OCI-M2 (cell line): ENCODE results near the gene RNF207.

Source experiments
- DNase-seq: peaks from one replicate; lab custom pipeline; 2025; ENCODE audit not compliant: unreplicated experiment; lab: John Stamatoyannopoulos, UW

RNF207 gene

DNA sequence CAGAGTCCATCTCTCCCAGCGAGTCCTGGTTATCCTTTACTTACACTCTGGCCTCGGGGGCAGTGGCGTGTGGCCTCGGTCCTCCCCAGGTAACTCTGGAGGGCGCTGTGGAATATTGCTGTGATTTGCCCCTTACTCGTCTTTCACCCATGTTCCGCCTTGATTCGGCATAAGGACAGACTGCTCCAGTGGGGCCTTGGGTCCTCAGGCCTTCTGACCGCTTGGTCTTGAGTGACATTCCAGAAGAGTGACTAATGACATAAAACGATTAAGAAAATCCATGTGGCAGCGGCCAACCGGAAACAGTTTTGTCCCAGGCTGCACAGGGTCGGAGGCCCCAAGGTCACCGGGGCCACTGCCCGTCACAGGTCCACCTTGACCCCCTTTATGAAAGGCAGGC lies 18.8 kb downstream of the RNF207 start:
- DNase-seq, result no peak

DNA sequence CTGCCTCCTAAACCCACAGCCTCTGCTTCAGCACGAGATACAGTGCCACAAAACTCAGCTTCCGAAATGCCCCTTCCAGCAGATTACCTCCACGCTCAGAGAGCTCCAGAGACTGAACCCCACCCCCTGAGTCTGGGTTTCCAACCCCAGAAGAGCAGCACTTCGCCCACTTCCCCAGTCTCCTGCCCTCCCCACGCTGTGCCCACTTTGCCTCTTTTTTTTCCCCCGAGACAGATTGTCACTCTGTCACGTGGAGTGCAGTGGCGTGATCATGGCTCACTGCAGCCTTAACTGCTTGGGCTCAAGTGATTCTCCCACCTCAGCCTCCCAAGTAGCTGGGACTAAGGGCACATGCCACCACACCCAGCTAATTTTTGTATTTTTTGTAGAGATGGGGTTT lies 19.7 kb downstream of the RNF207 start:
- DNase-seq, result no peak

GRCh38 chr1:6233376-6233775 lies 27.5 kb downstream of the RNF207 start:
- no peak for DNase-seq

- no peak for DNase-seq
These were observed 28.8 kb downstream of the RNF207 start for GRCh38 chr1:6234502-6235295.

GRCh38 chr1:6235296-6235677 lies 29.4 kb downstream of the RNF207 start:
- DNase-seq, result no peak

DNA sequence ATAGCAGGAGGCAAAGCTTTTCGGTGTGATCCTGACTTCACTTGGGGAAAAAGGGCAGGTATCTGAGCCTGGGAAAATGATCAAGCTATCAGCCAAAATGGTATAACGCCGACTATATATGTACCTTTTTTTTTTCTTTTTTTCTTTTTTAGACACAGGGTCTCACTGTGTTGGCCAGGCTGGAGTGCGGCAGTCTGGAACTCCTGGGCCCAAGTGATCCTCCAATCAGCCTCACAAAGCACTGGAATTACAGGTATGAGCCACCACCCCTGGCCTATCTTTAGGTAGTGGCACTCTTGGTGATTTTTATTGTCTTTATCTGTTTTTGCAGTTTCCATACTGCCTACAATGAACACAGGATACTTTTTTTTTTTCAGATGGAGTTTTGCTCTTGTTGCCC lies 31.2 kb downstream of the RNF207 start:
- no peak for DNase-seq

DNA sequence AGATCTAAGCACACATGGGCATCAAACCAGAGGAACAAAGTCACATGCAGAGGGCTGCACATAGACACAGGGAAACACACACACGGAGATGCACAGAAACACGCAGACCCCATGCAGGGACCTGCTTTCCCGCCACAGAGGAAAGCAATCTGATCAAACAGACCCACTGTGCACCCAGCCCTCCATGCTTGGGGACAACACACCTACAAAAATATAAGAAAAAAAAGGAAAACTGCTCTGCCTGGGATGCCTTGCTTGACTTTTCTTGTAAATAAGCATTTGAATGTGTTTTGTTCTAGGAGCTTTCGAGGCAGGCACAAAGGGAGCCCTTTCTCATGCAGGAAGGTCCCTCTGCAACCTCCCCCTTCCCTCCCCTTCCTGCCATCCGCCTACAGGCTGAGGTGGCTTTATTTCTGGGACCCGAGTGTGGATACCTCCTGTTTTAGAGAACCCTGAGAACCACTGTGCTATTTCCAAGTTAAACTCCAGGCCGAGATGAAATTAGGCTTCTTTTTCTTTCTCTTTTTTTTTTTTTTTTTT lies 33.4 kb downstream of the RNF207 start:
- DNase-seq, result no peak

DNA sequence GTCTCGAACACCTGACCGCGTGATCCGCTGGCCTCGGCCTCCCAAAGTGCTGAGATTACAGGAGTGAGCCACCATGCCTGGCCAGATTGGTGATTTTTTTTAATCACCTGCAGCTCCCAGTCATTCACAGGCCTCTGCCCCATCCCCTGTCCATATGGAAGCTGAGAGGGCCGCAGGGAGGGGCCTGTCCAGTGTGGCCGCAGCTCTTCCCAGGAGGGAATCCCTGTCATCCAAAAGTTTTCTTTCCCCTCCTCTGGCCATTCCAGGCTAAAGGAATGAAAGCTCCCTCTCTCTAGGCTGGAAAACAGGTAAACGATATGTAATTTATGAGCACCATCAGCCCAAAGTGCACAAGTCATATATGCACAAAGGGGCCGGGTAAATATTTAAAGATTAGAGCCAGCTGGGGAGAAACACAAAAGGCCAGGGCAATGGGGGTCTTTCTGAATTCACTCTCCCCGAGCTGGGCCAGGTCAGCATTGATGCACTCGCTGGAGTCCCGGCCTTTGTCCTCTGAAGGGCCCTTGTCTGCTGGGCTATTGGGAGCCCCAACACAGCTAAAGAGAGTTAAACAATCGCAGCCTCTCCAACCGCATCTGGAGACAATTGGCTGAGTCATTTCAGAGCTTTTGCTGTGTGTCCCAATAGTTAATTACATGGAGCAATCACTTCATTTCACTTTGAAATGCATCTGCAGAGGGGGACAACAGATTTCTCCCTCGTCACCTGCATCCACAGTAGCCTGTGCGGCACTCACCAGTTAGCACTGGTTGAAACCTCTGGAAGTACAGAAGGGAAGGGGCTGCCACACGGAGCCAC lies 34.2 kb downstream of the RNF207 start:
- no peak for DNase-seq

GRCh38 chr1:6241107-6241886 lies 35.4 kb downstream of the RNF207 start:
- no peak for DNase-seq

DNA sequence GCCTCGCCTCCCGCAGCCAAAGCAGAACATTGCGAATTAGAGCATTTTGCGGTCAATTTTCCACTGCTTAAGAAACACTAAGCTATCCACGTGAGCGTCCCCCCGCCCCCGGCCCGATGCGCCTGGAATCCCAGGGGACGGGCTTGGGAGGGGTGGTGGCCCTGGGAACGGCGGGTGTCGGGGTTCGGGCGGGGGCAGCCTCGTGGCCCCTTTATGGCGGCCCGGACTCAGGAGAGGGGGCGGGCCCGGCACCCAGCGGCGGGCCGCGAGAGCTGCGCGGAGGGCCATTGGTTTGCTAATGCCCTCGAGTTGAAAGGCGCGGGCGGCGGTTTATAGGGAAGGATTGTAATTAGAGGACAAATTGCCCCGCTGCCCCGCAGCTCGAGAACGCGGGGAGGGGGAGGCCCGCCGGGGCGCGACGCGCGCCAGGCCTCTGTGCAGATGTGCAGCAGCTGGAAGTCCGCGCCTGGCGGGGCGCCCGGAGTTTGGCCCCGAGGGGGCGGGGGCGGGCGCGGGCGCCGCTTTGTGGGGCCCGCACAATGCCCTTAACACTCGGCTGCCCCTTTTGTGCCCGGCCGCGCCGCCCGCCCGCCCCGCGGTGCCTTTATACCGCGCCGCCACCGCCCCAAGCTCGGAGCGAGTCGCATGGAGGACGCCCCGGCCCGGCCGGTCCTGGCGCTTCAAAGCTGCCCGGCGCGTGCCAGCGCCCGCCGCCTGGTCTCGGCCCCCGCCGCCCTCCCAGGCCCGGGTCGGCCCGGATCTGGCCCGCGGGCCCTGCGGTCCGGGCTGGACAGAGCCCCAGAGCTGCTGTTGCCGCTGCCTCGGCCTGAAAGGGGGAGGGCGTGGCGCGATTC lies 36.2 kb downstream of the RNF207 start:
- DNase-seq, result no peak

- DNase-seq, result no peak
These were observed 37.3 kb downstream of the RNF207 start for GRCh38 chr1:6243053-6243834.

- no peak for DNase-seq
These were observed 38.1 kb downstream of the RNF207 start, which contains the start of gene HES3 for GRCh38 chr1:6243993-6244392. HES3 (plus strand) TSS chr1:6244179; CDS start chr1:6244366, 187 bp downstream.

DNA sequence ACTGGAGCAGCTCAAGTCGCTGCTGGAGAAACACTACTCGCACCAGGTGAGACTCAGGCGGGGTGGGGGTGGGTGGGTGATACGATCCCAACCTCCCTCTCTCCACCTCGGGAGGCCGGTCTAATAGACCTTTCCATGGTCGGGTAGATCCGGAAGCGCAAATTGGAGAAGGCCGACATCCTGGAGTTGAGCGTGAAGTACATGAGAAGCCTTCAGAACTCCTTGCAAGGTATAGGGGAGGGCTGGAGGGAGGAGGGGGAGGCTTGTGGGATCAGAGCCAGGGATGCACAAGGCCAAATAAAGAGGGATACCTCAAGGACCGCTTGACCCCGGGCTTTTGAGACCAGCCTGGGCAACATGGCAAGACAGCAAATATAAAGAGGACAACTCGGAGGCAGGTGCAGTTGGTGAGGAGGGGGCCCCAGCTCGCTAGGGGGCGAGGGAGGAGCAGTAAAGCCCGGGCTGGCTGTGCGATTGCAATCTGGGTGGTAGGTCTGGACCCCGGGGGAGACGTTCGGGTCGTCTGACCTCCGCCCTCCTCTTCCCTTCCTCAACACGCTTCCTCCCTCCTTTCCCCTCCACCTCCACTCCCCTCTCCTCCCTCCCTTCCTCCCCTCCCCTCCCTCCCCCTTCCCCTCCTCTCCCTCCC lies 38.6 kb downstream of the RNF207 start:
- no peak for DNase-seq

DNA sequence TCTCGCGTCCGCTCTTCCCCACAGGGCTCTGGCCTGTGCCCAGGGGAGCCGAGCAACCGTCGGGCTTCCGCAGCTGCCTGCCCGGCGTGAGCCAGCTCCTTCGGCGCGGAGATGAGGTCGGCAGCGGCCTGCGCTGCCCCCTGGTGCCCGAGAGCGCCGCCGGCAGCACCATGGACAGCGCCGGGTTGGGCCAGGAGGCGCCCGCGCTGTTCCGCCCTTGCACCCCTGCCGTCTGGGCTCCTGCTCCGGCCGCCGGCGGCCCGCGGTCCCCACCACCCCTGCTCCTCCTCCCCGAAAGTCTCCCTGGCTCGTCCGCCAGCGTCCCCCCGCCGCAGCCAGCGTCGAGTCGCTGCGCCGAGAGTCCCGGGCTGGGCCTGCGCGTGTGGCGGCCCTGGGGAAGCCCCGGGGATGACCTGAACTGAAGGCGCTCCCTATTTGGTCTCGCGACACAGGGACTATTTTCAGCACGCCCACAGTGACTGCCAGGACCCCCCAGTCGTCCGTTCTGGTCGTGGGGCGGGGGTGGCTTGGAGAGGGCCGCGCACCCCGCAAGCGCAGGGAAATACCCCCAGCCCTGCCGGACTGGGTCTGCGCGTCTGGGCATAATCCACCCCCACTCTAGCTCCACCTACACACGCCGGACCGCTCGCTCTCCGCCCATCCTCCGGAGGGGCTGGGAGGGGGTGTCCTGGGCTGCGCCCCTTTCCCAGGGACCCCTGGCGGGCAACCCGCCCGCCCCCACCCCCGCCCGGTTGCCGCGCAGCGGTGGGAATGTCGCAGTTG lies 39.4 kb downstream of the RNF207 start:
- no peak for DNase-seq

GRCh38 chr1:6245869-6246496 lies 40.1 kb downstream of the RNF207 start:
- DNase-seq, result no peak

DNA sequence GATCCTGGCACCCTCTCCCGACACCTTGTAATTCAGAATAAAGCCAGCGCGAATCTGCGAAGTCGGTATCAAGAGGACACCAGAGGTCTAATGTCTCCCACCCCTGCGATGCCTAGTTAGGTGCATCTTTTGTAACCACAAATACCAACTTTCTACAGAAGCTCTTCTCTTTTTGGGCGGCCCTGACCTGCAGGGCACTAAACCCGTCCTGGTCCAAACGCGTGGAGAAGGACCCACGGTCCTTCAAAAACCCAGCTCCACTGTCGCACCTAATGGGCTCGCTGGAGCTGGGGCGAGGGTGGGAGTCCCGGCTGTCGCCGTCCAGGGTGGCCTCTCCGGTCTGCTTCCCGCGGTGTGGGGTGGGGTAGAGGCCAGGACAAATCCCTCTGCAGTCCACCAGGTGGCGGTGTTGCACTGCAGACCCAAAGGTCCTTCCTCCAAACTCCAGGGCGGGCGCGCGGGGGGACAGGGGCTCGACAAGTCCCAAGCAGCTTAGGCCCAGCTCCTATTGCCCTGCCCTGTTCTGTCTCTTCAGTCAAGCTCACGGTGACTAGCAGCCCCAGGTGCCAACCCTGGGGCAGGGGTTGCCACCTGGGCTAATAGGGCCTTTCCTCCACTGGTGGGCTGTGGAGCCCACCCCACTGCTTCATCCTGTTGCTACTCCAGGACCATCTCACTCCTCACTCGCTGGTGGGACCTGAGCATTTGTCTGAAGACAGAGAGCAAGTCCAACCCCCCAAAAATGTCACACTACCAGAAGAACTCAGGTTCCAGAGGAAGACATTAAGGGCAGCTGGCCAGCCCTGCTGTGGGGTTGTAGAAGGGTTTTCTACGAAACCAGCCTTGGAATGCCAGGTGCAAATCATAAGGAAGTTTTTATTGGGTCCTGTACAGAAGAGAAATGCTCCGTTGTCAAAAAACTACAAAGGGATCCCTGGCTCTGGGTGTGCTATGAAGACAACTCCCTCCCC lies 40.9 kb downstream of the RNF207 start:
- no peak for DNase-seq

DNA sequence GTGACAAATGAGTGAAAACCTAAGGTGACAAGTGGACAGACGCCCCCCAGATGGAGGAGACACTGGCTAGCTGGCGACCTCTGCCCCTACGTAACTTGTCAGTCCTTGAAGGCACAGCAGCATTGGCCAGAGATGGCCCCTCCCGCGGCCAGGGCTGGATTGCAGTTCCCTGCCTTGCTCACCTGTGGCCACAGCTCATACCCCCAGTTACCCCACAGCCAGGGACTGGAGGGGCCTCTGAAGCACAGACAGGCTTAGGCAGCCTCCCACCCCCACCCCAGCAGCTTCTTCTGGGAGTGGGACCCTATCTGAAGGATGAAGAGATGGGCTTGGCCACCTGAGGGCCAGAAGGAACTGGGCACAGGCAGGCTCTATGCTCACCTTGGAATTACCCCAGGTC lies 41.7 kb downstream of the RNF207 start:
- DNase-seq, result no peak
